Osteoblast (primary cell): ENCODE results near the gene SSU72. TPM values are rescaled to one million over a fixed set of nuclear protein-coding genes. Genes with fewer than 3 reads are reported as not detected.

Source experiments
- DNase-seq: peaks from one replicate; pipeline ENCODE4 v3.0.0; 2011; ENCODE audit warnings: low spot score, mixed read lengths; ENCODE audit not compliant: insufficient read length; ENCODE audit errors: missing footprints
- H2AFZ ChIP-seq: 2 replicates; pipeline ENCODE4 v1.6.0; 2011; ENCODE audit warnings: mild to moderate bottlenecking, low read length
- H3K27ac ChIP-seq: 2 replicates; pipeline ENCODE4 v1.5.1; 2011; ENCODE audit warnings: mild to moderate bottlenecking, low read depth, low read length, moderate library complexity
- H3K27me3 ChIP-seq: 2 replicates; pipeline ENCODE4 v1.6.0; 2012; ENCODE audit warnings: mild to moderate bottlenecking, control low read depth, inconsistent platforms, low read length, moderate library complexity; ENCODE audit not compliant: insufficient read depth
- H3K36me3 ChIP-seq: 2 replicates; pipeline ENCODE4 v1.5.1; 2011; ENCODE audit warnings: mild to moderate bottlenecking, low read length, control low read depth, moderate library complexity; ENCODE audit not compliant: insufficient read depth
- H3K4me1 ChIP-seq: 2 replicates; pipeline ENCODE4 v1.5.1; 2011; ENCODE audit warnings: mild to moderate bottlenecking, low read length, control low read depth, moderate library complexity; ENCODE audit not compliant: insufficient read depth
- H3K4me2 ChIP-seq: 2 replicates; pipeline ENCODE4 v1.6.0; 2011; ENCODE audit warnings: mild to moderate bottlenecking, low read length; ENCODE audit not compliant: insufficient read depth
- H3K4me3 ChIP-seq: fragments of 200-600 bp; sonication (generic); 3 replicates; pipeline ENCODE4 v1.5.1; 2012; ENCODE audit warnings: mild to moderate bottlenecking, low read length, inconsistent platforms; ENCODE audit not compliant: insufficient read depth
- H3K79me2 ChIP-seq: 2 replicates; pipeline ENCODE4 v1.6.0; 2012; ENCODE audit warnings: mild to moderate bottlenecking, low read length, control low read depth, inconsistent platforms; ENCODE audit not compliant: insufficient read depth
- H3K9me3 ChIP-seq: 2 replicates; pipeline ENCODE4 v1.5.1; 2011; ENCODE audit warnings: low read depth, low read length, control low read depth
- H4K20me1 ChIP-seq: 2 replicates; pipeline ENCODE4 v1.6.0; 2012; ENCODE audit warnings: mild to moderate bottlenecking, low read length, control low read depth; ENCODE audit not compliant: insufficient read depth
- total RNA-seq: library from RNA; depleted of rRNA; stranded (reverse); fragments of >200 nt; gene quantifications from 2 replicates; pipeline ENCODE4 v1.2.3, GENCODE V29; 2012
- TF ChIP-seq, protein P1 (sequence below): IDR thresholded peaks from 2 replicates; pipeline ENCODE4 v1.5.1; 2011; ENCODE audit warnings: mild to moderate bottlenecking, low read depth, low read length, moderate library complexity; ENCODE audit errors: extremely low read depth

The SSU72 gene
- total RNA-seq, 1 donor: 73.1 TPM

DNA sequence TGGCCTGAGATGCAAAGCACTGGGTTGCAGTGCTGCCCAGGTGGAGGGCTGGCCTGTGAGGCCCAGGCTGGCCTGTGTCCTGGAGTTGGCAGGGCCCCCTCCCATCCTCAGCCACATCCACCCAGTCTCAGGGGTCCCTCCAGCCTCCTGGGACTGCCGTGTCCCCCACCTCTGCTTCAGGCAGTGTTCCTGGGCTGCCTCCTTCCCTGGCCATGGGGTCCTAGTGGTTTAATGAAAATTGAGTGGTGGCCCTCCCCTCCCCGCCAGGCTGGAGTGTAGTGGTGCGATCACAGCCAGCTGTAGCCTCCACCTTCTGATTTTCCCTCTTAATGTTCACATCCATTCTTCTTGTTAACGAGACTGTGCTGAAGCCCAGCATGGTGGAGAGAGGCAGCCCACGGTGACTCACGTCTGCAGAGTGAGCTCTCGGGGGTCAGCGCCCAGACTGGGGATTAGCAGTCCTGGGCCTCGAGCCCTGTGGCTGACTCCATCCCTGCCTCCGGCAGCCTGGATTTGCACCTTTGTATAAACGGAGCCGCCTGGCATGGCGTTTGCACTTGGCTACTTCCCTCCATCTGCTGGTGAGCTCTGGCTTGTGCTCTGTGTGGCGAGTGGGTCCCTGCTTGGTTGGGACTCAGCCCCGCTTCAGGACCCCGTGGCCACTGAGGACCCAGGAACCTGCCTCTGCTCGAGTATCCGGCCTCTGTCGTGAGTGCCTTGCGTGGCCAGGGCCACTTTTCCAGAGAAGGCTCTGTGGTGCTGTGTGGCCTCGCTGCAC is 47.5 kb upstream of the SSU72 start:
- no peak overlapping the region for H2AFZ ChIP-seq
- DNase-seq: peak; percentile 92
- H3K27me3 ChIP-seq: no peaks in the 10 kb centered on the region
- no peak overlapping the region for H3K4me3 ChIP-seq
- peaks cover 18% of the 10 kb centered on the region for H3K79me2 ChIP-seq
- H3K4me2 ChIP-seq: no peak overlapping the region
- TF ChIP-seq, protein P1, sequence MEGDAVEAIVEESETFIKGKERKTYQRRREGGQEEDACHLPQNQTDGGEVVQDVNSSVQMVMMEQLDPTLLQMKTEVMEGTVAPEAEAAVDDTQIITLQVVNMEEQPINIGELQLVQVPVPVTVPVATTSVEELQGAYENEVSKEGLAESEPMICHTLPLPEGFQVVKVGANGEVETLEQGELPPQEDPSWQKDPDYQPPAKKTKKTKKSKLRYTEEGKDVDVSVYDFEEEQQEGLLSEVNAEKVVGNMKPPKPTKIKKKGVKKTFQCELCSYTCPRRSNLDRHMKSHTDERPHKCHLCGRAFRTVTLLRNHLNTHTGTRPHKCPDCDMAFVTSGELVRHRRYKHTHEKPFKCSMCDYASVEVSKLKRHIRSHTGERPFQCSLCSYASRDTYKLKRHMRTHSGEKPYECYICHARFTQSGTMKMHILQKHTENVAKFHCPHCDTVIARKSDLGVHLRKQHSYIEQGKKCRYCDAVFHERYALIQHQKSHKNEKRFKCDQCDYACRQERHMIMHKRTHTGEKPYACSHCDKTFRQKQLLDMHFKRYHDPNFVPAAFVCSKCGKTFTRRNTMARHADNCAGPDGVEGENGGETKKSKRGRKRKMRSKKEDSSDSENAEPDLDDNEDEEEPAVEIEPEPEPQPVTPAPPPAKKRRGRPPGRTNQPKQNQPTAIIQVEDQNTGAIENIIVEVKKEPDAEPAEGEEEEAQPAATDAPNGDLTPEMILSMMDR: no peak
- H3K4me1 ChIP-seq: peaks cover 2% of the 10 kb centered on the region
- no peak overlapping the region for H3K27ac ChIP-seq
- no peaks in the 10 kb centered on the region for H3K9me3 ChIP-seq
- peaks cover 4% of the 10 kb centered on the region for H3K36me3 ChIP-seq
- H4K20me1 ChIP-seq: peaks cover 24% of the 10 kb centered on the region

DNA sequence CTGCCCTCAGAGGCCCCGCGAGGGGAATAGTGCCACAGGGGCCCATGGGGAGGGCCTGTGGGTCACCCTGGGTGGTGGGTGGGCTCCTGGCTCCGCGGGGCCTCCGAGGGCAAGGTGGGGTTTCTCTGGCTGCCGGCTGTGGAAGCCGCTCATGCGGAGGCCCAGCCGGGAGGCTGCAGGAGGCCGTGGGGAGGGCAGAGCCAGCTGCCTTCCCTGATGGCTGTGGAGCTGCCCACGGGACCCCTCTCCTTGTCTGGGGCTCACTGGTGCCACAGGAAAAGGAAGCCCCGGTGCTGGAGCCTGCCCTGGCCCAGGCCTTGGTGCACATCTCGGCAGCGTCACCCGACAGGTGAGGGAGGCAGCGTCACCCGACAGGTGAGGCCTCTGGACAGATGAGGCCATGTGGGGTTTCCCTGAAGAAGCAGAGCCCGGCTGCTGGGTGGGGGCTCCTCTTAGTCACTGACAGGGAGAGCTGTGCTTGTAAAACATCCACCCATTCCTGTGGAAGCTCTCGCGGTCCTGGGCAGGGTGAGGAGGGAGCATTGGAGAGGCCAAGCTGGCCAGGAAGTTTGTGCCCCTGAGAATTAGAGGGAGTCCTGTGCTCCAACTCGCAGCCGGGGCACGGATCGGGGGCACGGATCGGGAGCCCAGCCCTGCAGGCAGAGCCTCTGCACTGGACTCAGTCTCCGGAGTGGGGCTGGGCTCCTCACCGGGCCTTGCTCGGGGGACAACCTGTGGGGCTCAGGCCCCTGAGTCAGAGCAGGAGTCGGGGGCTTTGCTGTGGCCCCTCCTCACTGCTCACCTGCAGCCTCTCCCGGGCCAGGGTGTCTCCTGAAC is 46.7 kb upstream of the SSU72 start:
- no peak overlapping the region for H3K4me2 ChIP-seq
- H2AFZ ChIP-seq: no peak overlapping the region
- peaks cover 10% of the 10 kb centered on the region for H3K4me1 ChIP-seq
- DNase-seq: peak; percentile 88
- no peaks in the 10 kb centered on the region for H3K9me3 ChIP-seq
- peaks cover 26% of the 10 kb centered on the region for H3K79me2 ChIP-seq
- H3K27ac ChIP-seq: no peak overlapping the region
- H3K27me3 ChIP-seq: no peaks in the 10 kb centered on the region
- TF ChIP-seq, protein P1: no peak
- peaks cover 4% of the 10 kb centered on the region for H3K36me3 ChIP-seq
- H3K4me3 ChIP-seq: no peak overlapping the region
- peaks cover 30% of the 10 kb centered on the region for H4K20me1 ChIP-seq

DNA sequence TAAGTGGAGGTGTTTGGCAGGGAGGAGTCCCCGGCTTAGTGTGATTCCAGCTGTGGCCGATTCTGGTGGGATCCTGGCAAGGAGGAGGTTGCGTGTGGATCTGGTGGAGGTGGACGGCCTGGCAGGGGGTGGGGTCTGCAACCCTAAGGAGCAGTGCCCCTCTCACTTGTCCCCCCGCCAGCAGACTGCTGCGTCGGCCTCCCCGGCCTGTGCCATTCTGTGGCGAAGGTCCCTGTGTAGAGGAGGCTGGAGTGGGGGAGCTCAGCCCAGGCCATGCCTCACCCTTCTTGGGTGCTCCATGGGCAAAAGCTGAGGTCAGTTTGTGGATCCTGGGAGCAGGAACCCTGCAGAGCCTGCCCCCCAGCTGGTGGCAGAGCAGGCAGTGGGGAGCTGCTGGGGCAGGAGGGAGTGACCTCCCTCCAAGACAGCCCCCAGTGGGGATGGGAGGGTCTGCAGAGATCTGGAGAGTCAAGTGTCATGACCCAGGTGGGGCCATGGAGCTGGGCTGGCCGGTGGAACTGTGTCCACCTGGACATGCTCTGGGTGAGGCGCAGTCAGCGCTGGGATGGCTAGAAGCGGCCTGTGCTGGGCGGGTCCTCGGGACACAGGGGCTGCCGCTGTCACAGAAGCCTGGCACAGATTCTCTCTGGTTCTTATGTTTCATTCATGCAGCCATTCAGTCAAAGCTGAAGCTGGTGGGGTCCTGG is 45.9 kb upstream of the SSU72 start:
- Histone ChIP-seq H3K4me2 (no peak overlapping the region), H2AFZ (no peak overlapping the region), H3K27me3 (no peaks in the 10 kb centered on the region), H3K79me2 (peaks cover 29% of the 10 kb centered on the region), H3K36me3 (peaks cover 4% of the 10 kb centered on the region), H3K4me1 (peaks cover 11% of the 10 kb centered on the region), H3K4me3 (no peak overlapping the region), H4K20me1 (peaks cover 30% of the 10 kb centered on the region), H3K27ac (no peak overlapping the region), H3K9me3 (no peaks in the 10 kb centered on the region)
- TF ChIP-seq, protein P1: no peak
- DNase-seq: peak; percentile 76
